NAMALWA (cell line): ENCODE measurements around the gene GSE1.

ENCODE experiments used
- DNase-seq: peaks from one replicate; pipeline ENCODE4 v3.0.0-alpha.2; 2015; ENCODE audit warnings: low spot score

The GSE1 gene

GRCh38 chr16:85677383-85677967 is 64.4 kb downstream of the GSE1 start:
- DNase-seq = no peak

- DNase-seq = no peak
These were observed 64.9 kb downstream of the GSE1 start for GRCh38 chr16:85678016-85678415.

GRCh38 chr16:85678821-85679220 is 65.7 kb downstream of the GSE1 start:
- no peak for DNase-seq

- DNase-seq = no peak
These were observed 66.7 kb downstream of the GSE1 start for GRCh38 chr16:85679870-85680269.

GRCh38 chr16:85680352-85680944 is 67.3 kb downstream of the GSE1 start:
- no peak for DNase-seq

- DNase-seq = no peak
These were observed 68.1 kb downstream of the GSE1 start for GRCh38 chr16:85681255-85681654.

GRCh38 chr16:85682516-85682915 is 69.4 kb downstream of the GSE1 start:
- DNase-seq = no peak

GRCh38 chr16:85683363-85683762 is 70.2 kb downstream of the GSE1 start:
- DNase-seq = no peak

GRCh38 chr16:85685251-85685650 is 72.1 kb downstream of the GSE1 start:
- DNase-seq = no peak

GRCh38 chr16:85686912-85687591 is 73.9 kb downstream of the GSE1 start:
- peak; percentile 40 for DNase-seq

- DNase-seq = no peak
These were observed 74.7 kb downstream of the GSE1 start for GRCh38 chr16:85687651-85688471.

GRCh38 chr16:85688586-85689284 is 75.6 kb downstream of the GSE1 start, which contains the start of gene GINS2:
Gene GINS2 (minus strand): TSS chr16:85688954. CDS start chr16:85688898, 56 bp downstream.
- peak; percentile 94 for DNase-seq

- DNase-seq = no peak
These were observed 76.3 kb downstream of the GSE1 start for GRCh38 chr16:85689285-85689949.

GRCh38 chr16:85689950-85690320 is 76.8 kb downstream of the GSE1 start:
- DNase-seq = no peak

GRCh38 chr16:85690469-85691064 is 77.4 kb downstream of the GSE1 start:
- no peak for DNase-seq

- no peak for DNase-seq
These were observed 82.3 kb downstream of the GSE1 start for GRCh38 chr16:85695196-85696128.

- DNase-seq = no peak
These were observed 83.7 kb downstream of the GSE1 start for GRCh38 chr16:85696781-85697180.

- DNase-seq = no peak
These were observed 84.3 kb downstream of the GSE1 start for GRCh38 chr16:85697431-85697830.

- DNase-seq = no peak
These were observed 85.4 kb downstream of the GSE1 start for GRCh38 chr16:85698459-85698891.
